Measurements from ENCODE around the gene SPON1.

GRCh38 chr11:14253421-14253820 is 290.9 kb downstream of the SPON1 start:
- TF ChIP-seq CTCF (IDR thresholded peaks at IDR 0.05; ENCODE audit: low read length) (no peak), EZH2 (IDR thresholded peaks at IDR 0.05; ENCODE audit: borderline replicate concordance, low read length) (no peak)

Data from OCI-LY1 (cell line).